ENCODE measurements around the gene CYP2C18. TPM values are rescaled to one million over a fixed set of nuclear protein-coding genes. Genes with fewer than 3 reads are reported as not detected.
"Not testable (repeated sequence)": the region's sequence is repeated elsewhere in the genome, so short reads cannot be mapped to it uniquely, and the experiment has no call there.

The CYP2C18 gene
- total RNA-seq: not detected in 2 replicates

- DNase-seq: no peak
Observed at GRCh38 chr10:94683214-94684054, at the start of gene CYP2C18. Gene CYP2C18, plus strand, starts transcription at chr10:94683729. Its CDS starts 91 bp downstream, at chr10:94683820.

GRCh38 chr10:94638097-94638496, 45.4 kb upstream of the CYP2C18 start:
- not testable (repeated sequence) for DNase-seq

- DNase-seq: no peak
Observed at GRCh38 chr10:94639902-94640301, 43.6 kb upstream of the CYP2C18 start.

GRCh38 chr10:94640562-94640961, 43.0 kb upstream of the CYP2C18 start:
- no peak for DNase-seq

- no peak for DNase-seq
Observed at GRCh38 chr10:94641480-94641879, 42.0 kb upstream of the CYP2C18 start.

GRCh38 chr10:94644352-94644751, 39.2 kb upstream of the CYP2C18 start:
- DNase-seq: no peak

GRCh38 chr10:94645285-94645684, 38.2 kb upstream of the CYP2C18 start:
- no peak for DNase-seq

- not testable (repeated sequence) for DNase-seq
Observed at GRCh38 chr10:94655201-94655600, 28.3 kb upstream of the CYP2C18 start.

GRCh38 chr10:94663061-94663460, 20.5 kb upstream of the CYP2C18 start:
- DNase-seq: not testable (repeated sequence)

GRCh38 chr10:94666391-94667102, 17.0 kb upstream of the CYP2C18 start:
- DNase-seq: no peak

- DNase-seq: no peak
Observed at GRCh38 chr10:94673614-94674321, 9.8 kb upstream of the CYP2C18 start.

- DNase-seq: no peak
Observed at GRCh38 chr10:94676496-94676895, 7.0 kb upstream of the CYP2C18 start.

- no peak for DNase-seq
Observed at GRCh38 chr10:94677691-94678090, 5.8 kb upstream of the CYP2C18 start.

GRCh38 chr10:94678475-94678874, 5.1 kb upstream of the CYP2C18 start:
- DNase-seq: no peak

GRCh38 chr10:94680544-94680943, 3.0 kb upstream of the CYP2C18 start:
- no peak for DNase-seq

- not testable (repeated sequence) for DNase-seq
Observed at GRCh38 chr10:94682636-94683035, 893 bp upstream of the CYP2C18 start.

- no peak for DNase-seq
Observed at GRCh38 chr10:94687625-94688248, 4.2 kb downstream of the CYP2C18 start.

GRCh38 chr10:94706089-94706488, 22.6 kb downstream of the CYP2C18 start:
- DNase-seq: no peak

GRCh38 chr10:94710578-94710977, 27.0 kb downstream of the CYP2C18 start:
- no peak for DNase-seq

- no peak for DNase-seq
Observed at GRCh38 chr10:94725871-94726270, 42.3 kb downstream of the CYP2C18 start.

- no peak for DNase-seq
Observed at GRCh38 chr10:94735197-94735596, 51.7 kb downstream of the CYP2C18 start.

GRCh38 chr10:94738588-94738987, 55.1 kb downstream of the CYP2C18 start:
- no peak for DNase-seq

- DNase-seq: no peak
Observed at GRCh38 chr10:94747137-94747536, 63.6 kb downstream of the CYP2C18 start.

Measured in dermis blood vessel endothelial cell (primary cell).